ENCODE measurements around the gene NCBP3.

NCBP3 gene

GRCh38 chr17:3866276-3866675 is 20.2 kb upstream of the NCBP3 start:
- no peak for TF ChIP-seq SIN3A (IDR thresholded peaks at IDR 0.05; ENCODE audit: borderline replicate concordance, insufficient read depth, low read length)
- no peak for TF ChIP-seq FOXP2 (optimal IDR thresholded peaks at IDR 0.05; ENCODE audit: borderline replicate concordance, extremely low read depth, extremely low read length, insufficient read depth)
- TF ChIP-seq POLR2AphosphoS5 (IDR thresholded peaks at IDR 0.05; ENCODE audit: low read depth, low read length) = no peak
- TF ChIP-seq TAF1 (IDR thresholded peaks at IDR 0.05; ENCODE audit: borderline replicate concordance, insufficient read depth, low read length) = no peak
- TF ChIP-seq, protein P1, sequence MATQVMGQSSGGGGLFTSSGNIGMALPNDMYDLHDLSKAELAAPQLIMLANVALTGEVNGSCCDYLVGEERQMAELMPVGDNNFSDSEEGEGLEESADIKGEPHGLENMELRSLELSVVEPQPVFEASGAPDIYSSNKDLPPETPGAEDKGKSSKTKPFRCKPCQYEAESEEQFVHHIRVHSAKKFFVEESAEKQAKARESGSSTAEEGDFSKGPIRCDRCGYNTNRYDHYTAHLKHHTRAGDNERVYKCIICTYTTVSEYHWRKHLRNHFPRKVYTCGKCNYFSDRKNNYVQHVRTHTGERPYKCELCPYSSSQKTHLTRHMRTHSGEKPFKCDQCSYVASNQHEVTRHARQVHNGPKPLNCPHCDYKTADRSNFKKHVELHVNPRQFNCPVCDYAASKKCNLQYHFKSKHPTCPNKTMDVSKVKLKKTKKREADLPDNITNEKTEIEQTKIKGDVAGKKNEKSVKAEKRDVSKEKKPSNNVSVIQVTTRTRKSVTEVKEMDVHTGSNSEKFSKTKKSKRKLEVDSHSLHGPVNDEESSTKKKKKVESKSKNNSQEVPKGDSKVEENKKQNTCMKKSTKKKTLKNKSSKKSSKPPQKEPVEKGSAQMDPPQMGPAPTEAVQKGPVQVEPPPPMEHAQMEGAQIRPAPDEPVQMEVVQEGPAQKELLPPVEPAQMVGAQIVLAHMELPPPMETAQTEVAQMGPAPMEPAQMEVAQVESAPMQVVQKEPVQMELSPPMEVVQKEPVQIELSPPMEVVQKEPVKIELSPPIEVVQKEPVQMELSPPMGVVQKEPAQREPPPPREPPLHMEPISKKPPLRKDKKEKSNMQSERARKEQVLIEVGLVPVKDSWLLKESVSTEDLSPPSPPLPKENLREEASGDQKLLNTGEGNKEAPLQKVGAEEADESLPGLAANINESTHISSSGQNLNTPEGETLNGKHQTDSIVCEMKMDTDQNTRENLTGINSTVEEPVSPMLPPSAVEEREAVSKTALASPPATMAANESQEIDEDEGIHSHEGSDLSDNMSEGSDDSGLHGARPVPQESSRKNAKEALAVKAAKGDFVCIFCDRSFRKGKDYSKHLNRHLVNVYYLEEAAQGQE (IDR thresholded peaks at IDR 0.05; ENCODE audit: insufficient read depth in 1 of 2, low read depth in 2 of 2, low read length in 2 of 2) = no peak

- TF ChIP-seq FOXP2 (optimal IDR thresholded peaks at IDR 0.05; ENCODE audit: borderline replicate concordance, extremely low read depth, extremely low read length, insufficient read depth) = no peak
These were observed 19.1 kb upstream of the NCBP3 start for GRCh38 chr17:3865176-3865575.

DNA sequence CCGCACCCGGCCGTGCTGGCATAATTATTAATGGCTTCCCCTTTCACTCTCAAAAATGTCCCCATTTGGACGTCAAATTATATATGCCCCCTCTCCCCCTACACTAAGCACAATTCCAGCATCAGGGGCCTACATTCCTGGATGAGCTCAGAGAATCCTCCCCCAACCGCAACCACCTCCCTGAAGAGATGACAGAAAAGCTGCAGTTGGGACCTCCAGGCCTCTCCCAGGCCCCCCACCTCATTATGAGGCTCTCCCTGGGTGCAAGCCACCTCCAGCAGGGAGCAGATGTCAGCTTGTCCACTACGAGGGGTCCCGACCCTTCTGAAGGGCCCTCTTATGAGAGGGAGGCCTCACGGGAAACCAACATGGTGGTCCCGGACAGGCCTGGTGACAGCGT is 18.5 kb upstream of the NCBP3 start:
- TF ChIP-seq FOXP2 (optimal IDR thresholded peaks at IDR 0.05; ENCODE audit: borderline replicate concordance, extremely low read depth, extremely low read length, insufficient read depth) = no peak
- no peak for TF ChIP-seq TAF1 (IDR thresholded peaks at IDR 0.05; ENCODE audit: borderline replicate concordance, insufficient read depth, low read length)
- no peak for TF ChIP-seq SIN3A (IDR thresholded peaks at IDR 0.05; ENCODE audit: borderline replicate concordance, insufficient read depth, low read length)
- TF ChIP-seq, protein P1 (IDR thresholded peaks at IDR 0.05; ENCODE audit: insufficient read depth in 1 of 2, low read depth in 2 of 2, low read length in 2 of 2) = no peak
- no peak for TF ChIP-seq POLR2AphosphoS5 (IDR thresholded peaks at IDR 0.05; ENCODE audit: low read depth, low read length)

- TF ChIP-seq SIN3A (IDR thresholded peaks at IDR 0.05; ENCODE audit: borderline replicate concordance, insufficient read depth, low read length) = no peak
- no peak for TF ChIP-seq FOXP2 (optimal IDR thresholded peaks at IDR 0.05; ENCODE audit: borderline replicate concordance, extremely low read depth, extremely low read length, insufficient read depth)
These were observed 16.0 kb upstream of the NCBP3 start for GRCh38 chr17:3861761-3862681.

DNA sequence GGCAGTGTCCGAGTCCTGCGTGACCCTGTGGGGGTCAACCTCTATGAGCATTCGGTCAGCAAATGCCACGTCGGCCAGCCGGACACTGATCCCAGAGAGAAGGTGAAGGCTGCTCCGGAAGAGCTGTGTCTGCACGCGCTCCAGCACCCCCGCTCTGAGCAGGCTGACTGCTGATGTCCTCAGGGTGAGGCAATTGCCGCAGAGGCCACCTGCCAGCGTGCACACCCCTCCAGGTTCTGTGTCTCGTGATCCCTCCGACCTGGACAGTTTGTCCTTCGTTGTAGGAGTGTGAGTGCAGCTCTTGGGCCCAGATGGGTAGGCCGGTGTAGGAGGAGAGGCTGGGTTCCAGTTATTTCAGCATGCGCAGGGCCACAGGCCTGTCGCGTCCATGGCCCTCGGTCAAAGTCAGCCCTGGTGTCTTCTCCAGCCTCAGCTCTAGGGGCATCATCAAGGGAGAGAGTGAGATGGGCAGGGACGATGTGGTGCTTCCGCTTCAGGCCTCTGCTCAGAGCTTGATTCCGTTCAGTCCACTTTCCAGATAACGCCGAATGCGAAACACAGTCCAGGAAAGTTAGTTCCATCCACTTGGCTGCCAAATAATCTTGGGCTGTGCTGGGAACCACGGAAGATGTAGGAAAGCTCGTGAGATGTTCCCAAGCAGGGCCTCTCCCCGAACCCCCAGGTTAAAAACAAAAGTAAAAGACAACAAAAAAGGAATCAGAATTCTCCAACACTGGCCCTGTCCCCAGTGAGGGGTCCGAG is 15.1 kb upstream of the NCBP3 start:
- no peak for TF ChIP-seq FOXP2 (optimal IDR thresholded peaks at IDR 0.05; ENCODE audit: borderline replicate concordance, extremely low read depth, extremely low read length, insufficient read depth)
- TF ChIP-seq POLR2AphosphoS5 (IDR thresholded peaks at IDR 0.05; ENCODE audit: low read depth, low read length) = no peak
- TF ChIP-seq, protein P1 (IDR thresholded peaks at IDR 0.05; ENCODE audit: insufficient read depth in 1 of 2, low read depth in 2 of 2, low read length in 2 of 2) = no peak
- no peak for TF ChIP-seq TAF1 (IDR thresholded peaks at IDR 0.05; ENCODE audit: borderline replicate concordance, insufficient read depth, low read length)
- TF ChIP-seq SIN3A (IDR thresholded peaks at IDR 0.05; ENCODE audit: borderline replicate concordance, insufficient read depth, low read length) = no peak

DNA sequence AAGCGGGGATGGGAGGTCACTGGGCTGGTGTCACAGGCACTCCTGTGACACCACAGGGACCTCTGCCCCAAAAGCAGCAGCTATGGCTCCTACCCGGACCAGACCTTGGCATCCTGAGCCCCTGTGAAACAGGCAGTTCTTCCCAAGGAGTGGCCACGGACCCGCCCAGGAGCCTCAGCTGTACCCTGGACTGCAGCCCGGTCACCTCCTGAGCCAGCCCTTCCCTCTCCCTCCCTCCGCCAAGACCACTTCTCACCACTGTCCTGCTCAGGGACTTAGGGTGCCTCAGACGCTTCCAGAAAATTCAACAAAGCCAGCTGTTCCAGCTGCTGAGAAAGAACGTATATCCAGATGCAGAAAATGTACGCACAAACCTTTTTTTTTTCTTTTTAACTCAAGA is 13.9 kb upstream of the NCBP3 start:
- TF ChIP-seq FOXP2 (optimal IDR thresholded peaks at IDR 0.05; ENCODE audit: borderline replicate concordance, extremely low read depth, extremely low read length, insufficient read depth) (no peak), TAF1 (IDR thresholded peaks at IDR 0.05; ENCODE audit: borderline replicate concordance, insufficient read depth, low read length) (no peak), SIN3A (IDR thresholded peaks at IDR 0.05; ENCODE audit: borderline replicate concordance, insufficient read depth, low read length) (no peak), POLR2AphosphoS5 (IDR thresholded peaks at IDR 0.05; ENCODE audit: low read depth, low read length) (no peak)
- TF ChIP-seq, protein P1 (IDR thresholded peaks at IDR 0.05; ENCODE audit: insufficient read depth in 1 of 2, low read depth in 2 of 2, low read length in 2 of 2) = no peak

Measured in PFSK-1 (cell line).